Cardiac fibroblast (primary cell): Measurements from ENCODE around the gene FHIP1B.

Source experiments
- DNase-seq, 2 donors: peaks; one replicate each; pipeline versions ENCODE4 v3.0.0 to v3.0.0-alpha.2; 2010; ENCODE audit warnings: low read depth in 2 of 2
- H3K4me3 ChIP-seq, 2 donors: replicated peaks in 1 of 2; 1 replicate in 1 of 2; 2 replicates in 1 of 2; pipeline ENCODE4 v1.5.1; 2011; ENCODE audit warnings: low read depth in 2 of 2, low read length in 2 of 2, mild to moderate bottlenecking in 2 of 2, moderate library complexity in 1 of 2
- TF ChIP-seq, protein P1 (sequence below): IDR thresholded peaks from one replicate; pipeline ENCODE4 v1.5.1; 2011; ENCODE audit warnings: low read depth, mild to moderate bottlenecking, low read length, inconsistent platforms

FHIP1B gene

DNA sequence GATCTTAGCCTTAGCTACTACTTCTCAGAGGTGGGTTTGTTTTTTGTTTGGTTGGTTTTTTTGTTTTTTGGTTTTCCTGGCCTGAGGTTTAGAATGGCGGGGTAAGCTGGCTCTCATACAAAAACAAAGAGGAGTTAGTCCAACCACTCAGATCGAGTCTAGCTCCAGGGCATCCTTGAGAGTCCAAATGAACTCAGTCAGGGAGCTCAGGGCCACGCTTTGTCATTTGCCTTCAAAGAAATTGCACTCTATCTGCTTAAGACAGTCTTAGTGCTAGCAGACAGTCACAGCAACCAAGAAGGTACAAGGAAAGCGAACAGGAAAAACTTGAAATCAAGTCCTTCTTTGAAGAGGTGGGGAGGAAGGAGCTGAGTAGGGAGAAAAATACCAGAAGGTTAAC is 17.9 kb downstream of the FHIP1B start:
- no peak overlapping the region for H3K4me3 ChIP-seq
- no peak for DNase-seq
- TF ChIP-seq, protein P1, sequence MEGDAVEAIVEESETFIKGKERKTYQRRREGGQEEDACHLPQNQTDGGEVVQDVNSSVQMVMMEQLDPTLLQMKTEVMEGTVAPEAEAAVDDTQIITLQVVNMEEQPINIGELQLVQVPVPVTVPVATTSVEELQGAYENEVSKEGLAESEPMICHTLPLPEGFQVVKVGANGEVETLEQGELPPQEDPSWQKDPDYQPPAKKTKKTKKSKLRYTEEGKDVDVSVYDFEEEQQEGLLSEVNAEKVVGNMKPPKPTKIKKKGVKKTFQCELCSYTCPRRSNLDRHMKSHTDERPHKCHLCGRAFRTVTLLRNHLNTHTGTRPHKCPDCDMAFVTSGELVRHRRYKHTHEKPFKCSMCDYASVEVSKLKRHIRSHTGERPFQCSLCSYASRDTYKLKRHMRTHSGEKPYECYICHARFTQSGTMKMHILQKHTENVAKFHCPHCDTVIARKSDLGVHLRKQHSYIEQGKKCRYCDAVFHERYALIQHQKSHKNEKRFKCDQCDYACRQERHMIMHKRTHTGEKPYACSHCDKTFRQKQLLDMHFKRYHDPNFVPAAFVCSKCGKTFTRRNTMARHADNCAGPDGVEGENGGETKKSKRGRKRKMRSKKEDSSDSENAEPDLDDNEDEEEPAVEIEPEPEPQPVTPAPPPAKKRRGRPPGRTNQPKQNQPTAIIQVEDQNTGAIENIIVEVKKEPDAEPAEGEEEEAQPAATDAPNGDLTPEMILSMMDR = no peak

DNA sequence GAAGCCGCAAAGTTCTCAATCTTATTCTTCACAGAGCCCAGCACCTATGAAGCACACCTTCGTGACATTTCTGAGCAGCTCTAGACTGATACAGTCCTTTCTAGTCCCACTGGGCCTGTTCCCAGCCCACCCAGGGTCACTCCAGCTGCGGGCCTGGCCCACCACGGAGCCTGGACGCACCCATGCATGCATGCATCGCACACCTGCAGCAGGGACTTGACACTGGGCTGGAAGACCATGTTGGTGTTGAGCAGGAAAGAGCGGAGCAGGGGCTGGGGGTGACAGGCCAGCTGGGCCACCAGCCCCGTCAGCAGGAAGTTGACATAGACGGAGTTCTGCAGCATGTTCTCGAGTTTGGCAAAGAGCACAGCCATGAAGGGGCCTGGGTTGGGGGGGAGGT is 19.9 kb downstream of the FHIP1B start:
- no peak overlapping the region for H3K4me3 ChIP-seq
- TF ChIP-seq, protein P1 = no peak

DNA sequence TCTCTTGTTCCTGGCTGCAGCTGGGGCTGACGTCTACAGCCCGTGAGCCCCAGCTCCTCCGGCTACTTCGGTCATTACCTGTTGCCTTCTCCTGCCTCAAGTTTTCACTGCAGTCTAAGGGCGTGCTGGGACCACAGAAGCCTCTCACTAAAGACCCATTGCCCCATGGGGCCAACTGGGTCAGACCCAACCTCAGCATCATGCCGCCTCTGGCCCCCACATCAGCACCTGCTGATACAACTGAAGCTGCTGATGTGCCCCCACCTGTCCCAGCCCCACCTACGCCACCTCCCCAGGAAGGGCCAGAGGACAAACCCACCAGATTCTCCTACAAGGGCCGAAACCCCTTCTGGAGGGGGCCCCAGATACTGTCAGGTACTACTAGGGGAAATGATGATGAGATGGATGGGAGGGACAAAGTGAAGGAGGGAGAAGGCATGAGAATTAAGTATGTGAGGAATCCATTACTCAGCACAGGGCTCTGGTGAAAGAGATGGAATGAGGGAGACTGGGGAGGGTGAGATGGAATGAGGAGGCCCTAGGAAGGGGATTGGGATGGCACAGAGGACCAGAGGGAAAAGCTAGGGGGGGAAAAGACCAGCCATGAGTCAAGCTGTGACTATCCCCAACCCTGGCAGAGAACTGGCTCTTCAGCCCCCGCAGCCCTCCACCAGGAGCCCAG is 24.0 kb downstream of the FHIP1B start:
- no peak overlapping the region for H3K4me3 ChIP-seq
- DNase-seq = no peak
- TF ChIP-seq, protein P1 = no peak

More for the DNA sequence above, 19.9 kb downstream of the FHIP1B start:
- DNase-seq = no peak

DNA sequence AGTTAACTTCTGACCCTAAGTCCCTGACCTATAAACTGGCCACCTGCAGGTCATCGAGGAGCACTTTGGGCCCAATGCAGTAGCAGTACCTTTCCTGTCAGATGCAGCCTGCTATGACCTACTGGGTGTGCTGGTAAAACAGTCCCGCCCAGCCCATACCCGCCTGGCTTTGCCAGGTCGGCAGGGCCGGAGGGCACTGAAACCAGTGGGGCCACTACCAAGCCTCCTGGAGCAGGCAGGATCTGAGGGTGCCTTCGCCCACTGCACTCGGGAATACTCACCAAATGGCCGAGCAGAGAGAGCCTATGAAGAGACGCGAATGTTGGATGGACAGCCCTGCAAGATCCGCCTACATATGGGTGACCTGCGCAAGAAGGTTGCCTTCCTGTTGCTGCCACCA is 24.6 kb downstream of the FHIP1B start:
- no peak for DNase-seq
- TF ChIP-seq, protein P1 = no peak
- H3K4me3 ChIP-seq = no peak overlapping the region

DNA sequence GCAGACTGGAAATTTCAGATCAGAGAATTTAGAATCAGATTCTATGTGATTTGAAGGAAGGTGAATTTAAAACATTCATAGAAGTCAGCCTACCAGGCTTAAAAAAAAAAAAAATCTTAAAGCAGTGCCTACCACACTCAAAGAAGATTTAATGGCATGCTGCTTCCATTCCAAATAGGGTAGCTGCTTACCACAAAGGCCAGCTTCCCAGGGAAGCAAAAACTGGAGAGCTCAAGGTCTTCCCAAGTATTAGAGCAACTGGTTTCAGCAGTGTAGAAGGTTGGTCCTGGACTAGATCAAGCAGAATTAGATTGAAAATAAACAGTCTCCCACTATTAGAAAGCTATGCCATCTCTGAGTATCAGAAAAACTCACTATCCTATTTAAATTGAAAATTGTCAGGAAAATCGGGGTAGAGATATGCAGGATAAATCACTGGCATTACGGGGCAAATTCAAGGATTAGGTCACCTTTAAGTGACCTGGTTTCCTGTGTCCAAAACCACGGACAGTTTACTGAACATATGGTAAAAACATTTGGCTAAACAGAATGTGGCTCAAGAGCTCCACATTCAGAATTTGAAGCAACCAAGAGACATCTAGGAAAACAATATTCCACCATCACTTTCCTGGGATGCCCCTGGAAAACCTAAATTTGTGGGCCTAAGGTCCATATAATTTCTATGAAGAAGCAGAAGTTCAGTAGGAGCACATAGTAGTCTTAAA is 27.8 kb downstream of the FHIP1B start:
- no peak for DNase-seq
- TF ChIP-seq, protein P1 = no peak
- no peak overlapping the region for H3K4me3 ChIP-seq

DNA sequence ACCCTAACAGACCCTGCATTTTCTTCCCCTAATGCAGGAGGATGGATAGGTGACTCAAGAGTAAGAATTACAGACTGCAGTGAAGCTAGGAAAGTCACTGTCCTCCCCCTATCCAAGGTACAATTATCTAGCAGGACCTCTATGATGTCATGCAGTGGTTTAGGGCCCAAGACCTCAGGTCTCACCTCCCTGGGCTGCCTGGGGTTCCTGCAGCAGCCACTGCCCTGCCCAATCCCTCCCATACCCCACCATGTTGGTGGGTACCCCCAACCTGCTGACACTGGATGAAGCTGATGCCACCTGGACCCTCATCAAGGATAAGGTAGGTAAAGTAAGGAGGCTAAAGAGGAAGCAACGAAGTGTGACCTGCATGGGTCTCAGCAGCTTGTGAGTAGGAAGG is 29.1 kb downstream of the FHIP1B start, which contains the start of gene C11orf42:
Gene C11orf42, plus strand, starts transcription at position 192 of the 400 bp plus-strand sequence. Its CDS starts 59 bp downstream, at position 251.
- DNase-seq = no peak

More for the DNA sequence above, 29.1 kb downstream of the FHIP1B start, which contains the start of gene C11orf42:
- TF ChIP-seq, protein P1 = no peak
- H3K4me3 ChIP-seq = no peak within 1 kb of the TSS
